ENCODE data around the gene MUS81. TPM values are rescaled to one million over a fixed set of nuclear protein-coding genes. Genes with fewer than 3 reads are reported as not detected.
A peak's percentile ranks its signal among the peaks of the same experiment; 100 is the strongest.

Gene MUS81
- total and polyA plus RNA-seq, 9 of the 15 experiments (the other 6 are each of a cell fraction or from before 2014, with no cell fraction given): 13.4 to 118 (median 53.7) TPM

GRCh38 chr11:65851811-65852507 is 8.3 kb upstream of the MUS81 start (continued):
- TF ChIP-seq ZBTB11 (CRISPR knock-in tag; IDR thresholded peaks at IDR 0.05) (no peak), SMAD3 (CRISPR knock-in tag; conservative IDR thresholded peaks at IDR 0.05) (no peak), ETS1 (conservative IDR thresholded peaks at IDR 0.05; ENCODE audit: control insufficient read depth, low read depth, low read length) (no peak), TOE1 (IDR thresholded peaks at IDR 0.05; ENCODE audit: borderline replicate concordance) (no peak), TOE1 (CRISPR knock-in tag; IDR thresholded peaks at IDR 0.05; ENCODE audit: borderline replicate concordance, low read depth) (no peak), ZNF586 (CRISPR knock-in tag; conservative IDR thresholded peaks at IDR 0.05) (no peak), THRB (CRISPR knock-in tag; conservative IDR thresholded peaks at IDR 0.05) (peak; percentile 95), CREB1 (IDR thresholded peaks at IDR 0.05) (no peak), CREB1 (CRISPR knock-in tag; IDR thresholded peaks at IDR 0.05) (0 out of 2 replicates have a peak, but pooled peaks have one; percentile 7), ZBTB26 (CRISPR knock-in tag; IDR thresholded peaks at IDR 0.05) (peak; percentile 83; the same call in 1 of the 2 replicates), ZNF561 (CRISPR knock-in tag; conservative IDR thresholded peaks at IDR 0.05) (no peak)
